ENCODE data around the gene CBX4.

CBX4 gene

DNA sequence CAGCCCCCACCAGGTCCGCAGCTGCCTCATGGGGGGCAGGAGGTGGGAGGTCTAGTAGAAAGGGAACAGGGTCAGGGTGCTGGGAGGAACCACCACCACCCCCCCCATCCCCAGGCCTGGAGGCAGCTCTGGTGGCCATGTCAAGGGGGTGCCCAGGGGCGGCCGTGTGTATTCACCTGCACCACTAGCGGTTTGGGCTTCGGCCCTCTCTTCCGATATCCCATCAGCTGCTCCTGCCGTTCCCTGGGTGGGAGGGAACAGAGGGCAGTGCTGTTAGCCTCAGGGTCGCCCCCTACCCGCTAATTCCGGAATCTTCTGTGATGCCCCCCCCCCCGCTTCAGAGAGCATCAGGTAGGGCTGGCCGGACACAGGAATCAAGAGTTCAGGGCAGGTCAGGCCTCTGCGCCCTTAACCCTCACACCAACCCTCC, 3.8 kb downstream of the CBX4 start:
- Histone ChIP-seq H3K27ac (peak overlapping the region in 9 of 11 experiments; percentile 71 to 94 (median 88); a peak in 17 of 22 replicates), H3K27me3 (peaks cover 8 to 10% (median 10%) of the 10 kb centered on the region in 11 experiments), H3K4me2 (peak overlapping the region; percentile 87 to 100 (median 99)), H4K20me1 (peaks cover 53 to 93% (median 77%) of the 10 kb centered on the region in 11 experiments), H3K4me1 (peaks cover 69 to 85% (median 76%) of the 10 kb centered on the region in 10 experiments), H3K9me3 (replicated peaks in 1 of 11) (peaks cover 0 to 10% (median 0%) of the 10 kb centered on the region in 11 experiments; a peak in 4 of 22 replicates), H3K4me3 (peak overlapping the region in 6 of 10 experiments; percentile 76 to 100 (median 88); a peak in 6 of 20 replicates), H3K36me3 (peaks cover 22 to 56% (median 42%) of the 10 kb centered on the region in 11 experiments), H3K9ac (peak overlapping the region in 9 of 11 experiments; percentile 78 to 96 (median 87); a peak in 12 of 22 replicates)
- TF ChIP-seq Cebpa-rat (IDR thresholded peaks at IDR 0.05): no peak

DNA sequence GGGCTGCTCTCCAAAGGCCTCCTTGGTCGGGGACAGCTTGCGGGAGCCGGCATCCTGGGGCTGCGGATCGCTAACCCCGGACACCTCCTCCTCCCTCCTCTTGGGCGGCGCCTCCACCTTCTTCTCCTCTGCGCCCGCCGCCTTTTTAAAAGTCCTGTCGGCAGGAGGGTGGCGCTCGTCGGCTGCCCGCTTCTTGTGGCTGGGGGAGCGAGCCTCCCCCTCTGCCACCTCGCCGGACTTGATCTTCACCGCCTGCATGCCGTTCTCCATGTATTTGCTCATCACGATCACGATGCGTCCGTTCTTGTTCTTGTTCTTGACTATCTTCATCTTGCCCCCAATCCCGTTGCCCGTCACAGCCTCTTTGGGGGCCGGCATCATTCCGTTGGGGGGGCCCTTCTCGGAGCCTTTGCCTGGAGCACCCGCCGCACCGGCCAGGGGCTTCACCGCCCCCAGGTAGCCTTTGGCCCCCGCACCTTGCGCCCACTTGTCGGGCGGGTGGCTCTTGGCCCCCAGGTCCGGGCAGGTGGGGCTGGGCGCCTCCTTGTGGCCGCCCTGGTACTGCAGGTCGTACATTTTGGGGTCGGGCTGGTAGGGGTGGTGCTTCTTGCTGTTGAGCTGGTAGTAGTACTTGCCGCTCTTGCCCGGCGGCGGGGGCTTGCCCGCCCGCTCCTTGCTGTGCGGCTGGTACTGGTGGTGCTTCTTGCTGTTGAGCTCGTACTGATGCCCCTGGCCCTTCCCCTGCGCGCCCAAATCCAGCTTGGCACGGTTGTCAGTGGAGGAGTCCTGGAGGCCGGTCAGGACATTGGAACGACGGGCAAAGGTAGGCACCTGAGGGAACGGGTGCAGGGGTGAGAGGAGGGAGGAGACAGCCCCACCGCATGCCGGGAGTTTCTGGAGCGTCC, 4.4 kb downstream of the CBX4 start:
- peaks cover 22 to 56% (median 42%) of the 10 kb centered on the region in 11 experiments for H3K36me3 ChIP-seq
- H3K9ac ChIP-seq: peak overlapping the region in 7 of 11 experiments; percentile 80 to 96 (median 87); a peak in 8 of 22 replicates
- peaks cover 69 to 85% (median 77%) of the 10 kb centered on the region in 10 experiments for H3K4me1 ChIP-seq
- TF ChIP-seq Cebpa-rat (IDR thresholded peaks at IDR 0.05): no peak
- peaks cover 2 to 4% (median 3%) of the 10 kb centered on the region in 11 experiments; a peak in 21 of 22 replicates for H3K27me3 ChIP-seq
- peaks cover 52 to 93% (median 70%) of the 10 kb centered on the region in 11 experiments for H4K20me1 ChIP-seq
- peak overlapping the region in 8 of 11 experiments; percentile 82 to 94 (median 88); a peak in 15 of 22 replicates for H3K27ac ChIP-seq
- H3K4me2 ChIP-seq: peak overlapping the region; percentile 87 to 100 (median 99)
- peak overlapping the region in 4 of 10 experiments; percentile 22 to 88 (median 58); a peak in 3 of 20 replicates for H3K4me3 ChIP-seq
- H3K9me3 ChIP-seq (replicated peaks in 1 of 11): peaks cover 0 to 10% (median 0%) of the 10 kb centered on the region in 11 experiments; a peak in 2 of 22 replicates

DNA sequence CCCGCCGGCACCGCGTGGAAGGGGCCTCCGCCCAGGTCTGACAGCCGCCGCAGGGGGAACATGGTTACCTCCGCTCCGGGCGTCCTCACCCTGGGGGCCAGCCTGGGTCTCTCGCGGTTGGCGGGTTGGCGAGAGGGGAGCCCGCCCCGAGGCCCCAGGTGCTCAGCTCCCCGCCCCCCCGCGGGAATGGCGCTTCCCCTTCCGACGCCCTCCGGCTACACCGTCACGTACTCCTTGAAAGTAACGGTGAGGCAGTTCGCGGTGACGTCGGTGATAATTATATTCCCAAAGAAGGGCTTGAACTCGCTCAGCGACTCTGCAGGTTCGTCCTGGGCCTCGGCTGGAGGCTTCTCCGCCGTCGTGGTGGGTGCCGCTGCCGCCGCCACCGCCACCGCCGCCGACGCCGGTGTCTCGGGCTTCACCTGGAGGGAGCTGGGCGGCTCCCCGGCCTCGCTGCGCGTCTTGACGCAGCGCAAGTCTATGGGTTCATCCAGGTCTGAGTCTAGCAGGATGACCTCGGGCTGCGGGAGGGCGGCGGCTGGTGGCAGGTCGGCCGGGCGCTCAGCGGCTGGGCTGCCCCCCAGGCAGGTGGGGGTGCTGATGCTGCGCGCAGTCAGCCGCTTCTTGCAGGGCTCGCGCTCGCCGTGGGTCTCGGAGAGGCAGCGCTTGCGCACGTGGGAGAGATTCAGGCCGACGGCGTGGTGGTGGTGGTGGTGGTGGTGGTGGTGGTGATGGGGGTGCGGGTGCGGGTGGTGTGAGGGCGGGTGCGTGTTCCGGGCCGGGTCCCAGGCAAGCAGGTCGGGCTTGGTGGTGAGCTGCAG, 5.3 kb downstream of the CBX4 start:
- Histone ChIP-seq H3K36me3 (peaks cover 22 to 56% (median 42%) of the 10 kb centered on the region in 11 experiments), H3K9me3 (replicated peaks in 1 of 11) (peaks cover 0 to 10% (median 0%) of the 10 kb centered on the region in 11 experiments; a peak in 2 of 22 replicates), H3K27me3 (no peaks in the 10 kb centered on the region), H4K20me1 (peaks cover 52 to 97% (median 69%) of the 10 kb centered on the region in 11 experiments), H3K9ac (peak overlapping the region in 8 of 11 experiments; percentile 7 to 80 (median 48); a peak in 10 of 22 replicates), H3K4me3 (peak overlapping the region in 5 of 10 experiments; percentile 15 to 49 (median 44); a peak in 8 of 20 replicates), H3K4me2 (peak overlapping the region; percentile 84 to 100 (median 94)), H3K27ac (peak overlapping the region in 1 of 11 experiments; percentile 94; a peak in 1 of 22 replicates), H3K4me1 (peaks cover 77 to 91% (median 84%) of the 10 kb centered on the region in 10 experiments)
- no peak for TF ChIP-seq Cebpa-rat (IDR thresholded peaks at IDR 0.05)

DNA sequence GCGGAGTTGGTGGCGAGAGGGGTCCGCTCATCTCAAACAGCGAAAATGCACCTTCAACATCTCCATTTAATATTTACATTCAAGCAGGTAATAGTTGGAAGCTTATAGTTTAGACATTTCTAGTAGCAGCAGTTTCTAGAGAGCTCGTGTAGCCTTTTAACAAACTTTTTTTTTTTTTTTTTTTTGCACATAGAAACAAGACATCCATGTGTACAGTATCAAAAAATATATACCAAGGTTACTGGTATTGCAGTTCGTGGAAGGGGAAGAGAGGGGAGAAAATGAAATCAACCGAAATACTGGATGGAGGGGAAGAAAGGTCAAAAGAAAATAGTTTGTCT, 6.2 kb downstream of the CBX4 start:
- Histone ChIP-seq H3K9me3 (replicated peaks in 1 of 11) (peaks cover 0 to 10% (median 0%) of the 10 kb centered on the region in 11 experiments; a peak in 2 of 22 replicates), H3K27me3 (no peaks in the 10 kb centered on the region), H3K4me2 (peak overlapping the region; percentile 84 to 100 (median 94)), H4K20me1 (peaks cover 47 to 100% (median 64%) of the 10 kb centered on the region in 11 experiments), H3K4me1 (peaks cover 86 to 100% (median 93%) of the 10 kb centered on the region in 10 experiments), H3K9ac (peak overlapping the region in 7 of 11 experiments; percentile 57 to 80 (median 76); a peak in 9 of 22 replicates), H3K27ac (no peak overlapping the region; a peak in 2 of 22 replicates), H3K36me3 (peaks cover 22 to 52% (median 42%) of the 10 kb centered on the region in 11 experiments), H3K4me3 (peak overlapping the region in 6 of 10 experiments; percentile 40 to 59 (median 48); a peak in 6 of 20 replicates)
- no peak for TF ChIP-seq Cebpa-rat (IDR thresholded peaks at IDR 0.05)

DNA sequence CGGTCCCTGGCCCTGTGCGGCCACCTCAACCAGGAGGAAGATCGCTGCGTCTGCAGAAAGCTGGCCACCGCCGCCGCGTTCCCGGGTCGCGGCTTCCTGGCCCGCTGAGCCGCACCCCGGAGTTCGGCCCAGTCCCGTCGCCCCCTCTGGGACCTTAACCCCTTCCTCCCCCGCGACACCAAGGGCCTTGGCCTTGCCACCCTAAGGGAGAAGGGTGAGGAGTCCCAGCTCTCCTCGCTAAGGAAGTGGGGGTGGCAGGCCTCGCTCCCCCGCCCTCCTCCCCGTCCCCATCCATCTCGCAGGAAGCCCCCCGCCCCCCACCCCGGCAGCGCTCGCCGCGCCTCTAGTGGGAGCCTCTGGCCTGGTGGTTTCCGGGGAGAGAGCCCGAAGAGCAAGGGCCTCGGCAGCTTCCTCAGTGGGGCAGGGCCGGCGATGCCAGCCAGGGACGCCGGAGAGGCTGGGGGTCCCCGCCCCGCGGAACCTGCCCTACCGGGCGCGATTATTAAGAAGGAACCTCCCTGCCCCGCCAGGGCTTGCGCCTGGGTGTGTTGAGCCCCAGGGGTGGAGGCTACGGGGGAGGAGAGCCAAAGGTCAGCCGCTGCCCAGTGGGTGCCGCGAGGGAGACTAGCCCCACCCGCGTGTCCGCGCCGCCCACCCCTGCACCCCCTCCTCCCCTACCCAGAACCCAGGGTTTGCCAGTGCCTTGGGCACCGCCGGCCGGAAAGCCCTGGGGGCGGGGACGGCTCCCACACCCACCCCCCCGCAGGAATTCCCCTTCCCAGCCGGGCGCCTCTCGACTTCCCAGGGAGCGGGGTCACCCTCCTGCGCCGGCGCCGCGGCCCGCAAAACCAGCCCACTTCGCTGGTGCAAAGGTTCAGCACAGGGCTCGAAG, 6.8 kb downstream of the CBX4 start:
- peaks cover 0 to 10% (median 0%) of the 10 kb centered on the region in 11 experiments; a peak in 2 of 22 replicates for H3K9me3 ChIP-seq (replicated peaks in 1 of 11)
- peak overlapping the region; percentile 84 to 100 (median 94) for H3K4me2 ChIP-seq
- peak overlapping the region; percentile 22 to 59 (median 46); a peak in 16 of 20 replicates for H3K4me3 ChIP-seq
- H3K4me1 ChIP-seq: peaks cover 87 to 100% (median 99%) of the 10 kb centered on the region in 10 experiments
- H3K9ac ChIP-seq: peak overlapping the region; percentile 56 to 80 (median 76); a peak in 20 of 22 replicates
- TF ChIP-seq Cebpa-rat (IDR thresholded peaks at IDR 0.05): no peak
- H3K27me3 ChIP-seq: no peaks in the 10 kb centered on the region
- peak overlapping the region; percentile 56 to 84 (median 66); a peak in 19 of 22 replicates for H3K27ac ChIP-seq
- peaks cover 41 to 99% (median 58%) of the 10 kb centered on the region in 11 experiments for H4K20me1 ChIP-seq
- H3K36me3 ChIP-seq: peaks cover 22 to 46% (median 37%) of the 10 kb centered on the region in 11 experiments

DNA sequence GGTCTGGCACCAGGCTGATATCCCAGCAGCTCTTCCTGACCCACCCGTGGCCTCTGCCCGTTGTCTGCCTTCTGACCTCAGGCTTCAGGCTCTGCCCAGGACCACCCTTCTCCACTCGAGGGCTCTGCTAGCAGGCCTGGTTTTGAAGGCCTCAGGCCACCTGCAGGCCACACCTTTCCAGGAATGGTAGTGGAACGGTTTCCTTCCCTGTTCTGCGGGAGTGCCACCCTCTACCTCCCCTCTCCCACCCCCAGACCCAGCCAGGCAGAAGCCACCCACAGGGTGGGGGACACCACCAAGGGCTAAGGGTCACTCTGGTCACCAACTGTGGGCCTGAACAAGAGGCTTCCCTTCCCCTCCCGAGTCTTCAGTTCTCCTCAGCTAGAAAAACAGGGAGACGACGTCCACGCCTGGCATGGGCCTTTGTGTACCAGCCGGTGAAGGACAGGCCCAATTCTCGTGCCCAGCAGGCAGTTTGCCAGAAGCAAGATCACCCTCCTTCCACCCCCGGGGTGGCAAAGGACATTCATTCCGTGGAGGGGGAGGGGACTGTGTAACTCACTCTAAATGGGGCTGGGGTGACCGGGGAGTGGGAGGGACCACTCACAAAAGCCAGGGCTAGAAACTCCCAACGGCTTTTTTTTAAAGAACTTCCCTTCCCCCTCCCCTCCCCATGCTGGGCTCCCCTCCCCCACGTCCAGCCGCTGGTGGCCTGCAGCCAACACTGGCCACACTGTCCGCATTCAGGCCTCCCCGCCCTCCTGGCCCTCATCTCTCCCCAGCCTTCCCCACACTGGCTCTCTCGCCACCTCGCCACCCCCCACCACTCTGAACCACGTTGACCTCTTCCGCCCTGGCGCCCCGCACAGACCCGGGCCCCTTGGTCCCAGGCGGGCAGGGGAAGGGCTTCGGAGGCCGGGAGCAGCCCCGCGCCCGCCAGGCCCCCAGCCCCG, 7.7 kb downstream of the CBX4 start:
- Histone ChIP-seq H3K4me2 (peak overlapping the region; percentile 84 to 100 (median 94)), H3K9ac (peak overlapping the region; percentile 56 to 80 (median 76); a peak in 20 of 22 replicates), H4K20me1 (peaks cover 32 to 90% (median 49%) of the 10 kb centered on the region in 11 experiments), H3K4me3 (peak overlapping the region; percentile 22 to 59 (median 46); a peak in 14 of 20 replicates), H3K4me1 (peaks cover 94 to 100% (median 100%) of the 10 kb centered on the region in 10 experiments), H3K36me3 (peaks cover 22 to 41% (median 36%) of the 10 kb centered on the region in 11 experiments), H3K9me3 (replicated peaks in 1 of 11) (peaks cover 0 to 10% (median 0%) of the 10 kb centered on the region in 11 experiments; a peak in 2 of 22 replicates), H3K27me3 (no peaks in the 10 kb centered on the region), H3K27ac (peak overlapping the region; percentile 56 to 84 (median 66); a peak in 19 of 22 replicates)
- no peak for TF ChIP-seq Cebpa-rat (IDR thresholded peaks at IDR 0.05)
